Panc1 (cell line): Measurements from ENCODE around the gene TRAPPC10. TPM values are rescaled to one million over a fixed set of nuclear protein-coding genes. Genes with fewer than 3 reads are reported as not detected.

Experiments used
- ATAC-seq: fragments of 200-7000 bp; cut with Tn5 transposase; 2 replicates; pipeline ENCODE4 v1.9.1; 2020; ENCODE audit warnings: mild to moderate bottlenecking, moderate library complexity
- BruUV-seq: library from RNA; stranded (reverse); fragments of 400-500 nt; replicated peaks from 2 replicates; lab custom pipeline; 2021; lab: Mats Ljungman, UMichigan
- CTCF ChIA-PET: fragments of 300-600 bp; sonication (Branson Sonifier 250); formaldehyde crosslinking; loops from one replicate; lab custom pipeline; 2022; ENCODE audit warnings: antibody characterized with exemption; lab: Charles Lee
- POLR2A ChIA-PET: fragments of 300-600 bp; sonication (Branson Sonifier 250); formaldehyde crosslinking; loops from one replicate; lab custom pipeline; 2022; ENCODE audit warnings: antibody characterized with exemption; lab: Charles Lee
- DNase-seq: peaks from one replicate; pipeline ENCODE4 v3.0.0-alpha.2; 2010; ENCODE audit warnings: low read depth, low spot score
- H3K27ac ChIP-seq: 2 replicates; pipeline ENCODE4 v1.5.1; 2011; ENCODE audit warnings: mild to moderate bottlenecking, low read length, inconsistent platforms
- H3K27me3 ChIP-seq: fragments of 200-500 bp; sonication (Bioruptor generic); 2 replicates; pipeline ENCODE4 v1.6.0; 2014; ENCODE audit warnings: low read length, inconsistent platforms; ENCODE audit not compliant: control insufficient read depth, insufficient read depth
- H3K36me3 ChIP-seq: fragments of 200-500 bp; sonication (Bioruptor generic); 2 replicates; pipeline ENCODE4 v1.5.1; 2014; ENCODE audit warnings: inconsistent platforms, mild to moderate bottlenecking, low read length, moderate library complexity; ENCODE audit not compliant: control insufficient read depth, insufficient read depth
- H3K4me1 ChIP-seq: 2 replicates; pipeline ENCODE4 v1.5.1; 2011; ENCODE audit warnings: inconsistent platforms, mild to moderate bottlenecking, low read length, moderate library complexity; ENCODE audit not compliant: control insufficient read depth, insufficient read depth
- H3K4me3 ChIP-seq, 2 experiments: 2 replicates each; pipeline ENCODE4 v1.5.1; 2011 to 2012; ENCODE audit warnings: low read depth in 2 of 2, low read length in 2 of 2, mild to moderate bottlenecking in 2 of 2, inconsistent platforms in 1 of 2, moderate library complexity in 1 of 2
- H3K9me3 ChIP-seq: fragments of 200-500 bp; sonication (Bioruptor generic); 2 replicates; pipeline ENCODE4 v1.5.1; 2014; ENCODE audit warnings: low read depth, mild to moderate bottlenecking, inconsistent platforms, low read length, moderate library complexity; ENCODE audit not compliant: control insufficient read depth, insufficient read depth
- CTCF ChIP-seq: fragments of 450-650 bp; IDR thresholded peaks from 2 replicates; pipeline ENCODE4 v1.5.1; 2017; ENCODE audit warnings: mild to moderate bottlenecking
- POLR2AphosphoS5 ChIP-seq: IDR thresholded peaks from 2 replicates; pipeline ENCODE4 v1.6.1; 2012; ENCODE audit warnings: mild to moderate bottlenecking, low read depth, low read length, moderate library complexity
- SIN3A ChIP-seq: IDR thresholded peaks from 2 replicates; pipeline ENCODE4 v1.6.1; 2012; ENCODE audit warnings: low read depth, mild to moderate bottlenecking, low read length, moderate library complexity, borderline replicate concordance; ENCODE audit not compliant: insufficient read depth
- TCF7L2 ChIP-seq: IDR thresholded peaks from 2 replicates; pipeline ENCODE4 v1.6.1; 2011; ENCODE audit warnings: mild to moderate bottlenecking, low read depth, low read length, inconsistent platforms
- in situ Hi-C: cut with HindIII; loops from 2 replicates; pipeline ENCODE4 v1.10.0; 2016; ENCODE audit warnings: low sequenced_read_pairs, low pct_unique_long_range_greater_than_20kb
- intact Hi-C: fragments of 100-400 bp; cut with micrococcal nuclease; formaldehyde crosslinking; loops from one replicate; pipeline ENCODE4 v1.10.0; 2022; ENCODE audit not compliant: unreplicated experiment
- total RNA-seq: library from RNA; stranded (reverse); gene quantifications from one replicate; pipeline ENCODE4 v1.2.1, GENCODE V29; 2021; ENCODE audit not compliant: unreplicated experiment
- TF ChIP-seq, protein P1 (sequence below), 2 experiments: IDR thresholded peaks; 2 replicates each; pipeline ENCODE4 v1.6.1; 2011 to 2012; ENCODE audit warnings: low read depth in 2 of 2, control low read depth in 1 of 2, low read length in 1 of 2, mild to moderate bottlenecking in 1 of 2, moderate library complexity in 1 of 2; ENCODE audit not compliant: insufficient read depth in 1 of 2

TRAPPC10 gene
- total RNA-seq, 1 experiment from 2014 or later: 34.5 TPM

DNA sequence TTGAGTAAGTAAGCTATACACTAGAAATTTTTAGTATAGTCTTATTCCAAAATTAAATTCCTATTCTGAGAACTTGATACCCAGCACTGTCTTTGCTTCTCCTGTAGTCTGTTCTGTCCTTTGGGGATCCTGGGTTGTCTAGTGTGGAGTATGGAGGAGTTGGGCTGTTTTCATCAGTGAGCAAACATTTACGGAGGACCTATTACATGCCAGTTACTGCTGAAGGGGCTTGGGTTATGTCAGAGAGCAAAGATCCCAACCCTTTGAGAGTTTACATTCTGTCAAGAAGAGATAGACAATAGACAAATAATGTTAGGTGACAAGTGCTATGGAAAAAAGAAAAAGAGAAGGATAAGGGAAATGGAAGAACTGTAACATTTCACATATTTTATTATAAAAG, 9.0 kb downstream of the TRAPPC10 start:
- DNase-seq (no peak), ATAC-seq (peak; percentile 51; the same call in 1 of the 2 replicates)
- in situ Hi-C loops: no loop called here
- H3K4me3 ChIP-seq: no peak overlapping the region
- no TSS peak for BruUV-seq
- TF ChIP-seq CTCF: no peak
- TF ChIP-seq, protein P1, sequence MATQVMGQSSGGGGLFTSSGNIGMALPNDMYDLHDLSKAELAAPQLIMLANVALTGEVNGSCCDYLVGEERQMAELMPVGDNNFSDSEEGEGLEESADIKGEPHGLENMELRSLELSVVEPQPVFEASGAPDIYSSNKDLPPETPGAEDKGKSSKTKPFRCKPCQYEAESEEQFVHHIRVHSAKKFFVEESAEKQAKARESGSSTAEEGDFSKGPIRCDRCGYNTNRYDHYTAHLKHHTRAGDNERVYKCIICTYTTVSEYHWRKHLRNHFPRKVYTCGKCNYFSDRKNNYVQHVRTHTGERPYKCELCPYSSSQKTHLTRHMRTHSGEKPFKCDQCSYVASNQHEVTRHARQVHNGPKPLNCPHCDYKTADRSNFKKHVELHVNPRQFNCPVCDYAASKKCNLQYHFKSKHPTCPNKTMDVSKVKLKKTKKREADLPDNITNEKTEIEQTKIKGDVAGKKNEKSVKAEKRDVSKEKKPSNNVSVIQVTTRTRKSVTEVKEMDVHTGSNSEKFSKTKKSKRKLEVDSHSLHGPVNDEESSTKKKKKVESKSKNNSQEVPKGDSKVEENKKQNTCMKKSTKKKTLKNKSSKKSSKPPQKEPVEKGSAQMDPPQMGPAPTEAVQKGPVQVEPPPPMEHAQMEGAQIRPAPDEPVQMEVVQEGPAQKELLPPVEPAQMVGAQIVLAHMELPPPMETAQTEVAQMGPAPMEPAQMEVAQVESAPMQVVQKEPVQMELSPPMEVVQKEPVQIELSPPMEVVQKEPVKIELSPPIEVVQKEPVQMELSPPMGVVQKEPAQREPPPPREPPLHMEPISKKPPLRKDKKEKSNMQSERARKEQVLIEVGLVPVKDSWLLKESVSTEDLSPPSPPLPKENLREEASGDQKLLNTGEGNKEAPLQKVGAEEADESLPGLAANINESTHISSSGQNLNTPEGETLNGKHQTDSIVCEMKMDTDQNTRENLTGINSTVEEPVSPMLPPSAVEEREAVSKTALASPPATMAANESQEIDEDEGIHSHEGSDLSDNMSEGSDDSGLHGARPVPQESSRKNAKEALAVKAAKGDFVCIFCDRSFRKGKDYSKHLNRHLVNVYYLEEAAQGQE (IDR thresholded peaks at IDR 0.05; ENCODE audit: insufficient read depth in 1 of 2, low read depth in 2 of 2, low read length in 1 of 2): no peak
- no peak for TF ChIP-seq POLR2AphosphoS5
- TF ChIP-seq SIN3A: no peak
- no peak for TF ChIP-seq TCF7L2
- H3K27me3 ChIP-seq: no peaks in the 10 kb centered on the region
- H3K27ac ChIP-seq: no peak overlapping the region
- CTCF ChIA-PET: no interaction called here
- H3K4me1 ChIP-seq: peaks cover 2% of the 10 kb centered on the region; the same call in 1 of the 2 replicates
- H3K36me3 ChIP-seq: no peaks in the 10 kb centered on the region
- intact Hi-C loops: no loop called here
- POLR2A ChIA-PET: no interaction called here
- H3K9me3 ChIP-seq: no peaks in the 10 kb centered on the region

- CTCF ChIA-PET: no interaction called here
- H3K27ac ChIP-seq: no peak overlapping the region
- H3K4me3 ChIP-seq: no peak overlapping the region
- H3K4me1 ChIP-seq: no peaks in the 10 kb centered on the region; the same call in 1 of the 2 replicates
- POLR2A ChIA-PET: no interaction called here
- ATAC-seq: no peak
- BruUV-seq: no TSS peak
- H3K27me3 ChIP-seq: no peaks in the 10 kb centered on the region
- intact Hi-C loops: no loop called here
- in situ Hi-C loops: no loop called here
- DNase-seq: no peak
- H3K36me3 ChIP-seq: no peaks in the 10 kb centered on the region
- no peaks in the 10 kb centered on the region for H3K9me3 ChIP-seq
- TF ChIP-seq, protein P1 (IDR thresholded peaks at IDR 0.05; ENCODE audit: insufficient read depth in 1 of 2, low read depth in 2 of 2, low read length in 1 of 2): no peak
- no peak for TF ChIP-seq CTCF
- TF ChIP-seq SIN3A: no peak
- TF ChIP-seq TCF7L2: no peak
- no peak for TF ChIP-seq POLR2AphosphoS5
Measured at GRCh38 chr21:44024257-44024656, 12.1 kb downstream of the TRAPPC10 start.
